ENCODE results near the gene KRT72. TPM values are rescaled to one million over a fixed set of nuclear protein-coding genes. Genes with fewer than 3 reads are reported as not detected.
A peak's percentile ranks its signal among the peaks of the same experiment; 100 is the strongest.

KRT72 gene
- total and polyA plus RNA-seq, 4 donors: 1.6 TPM; not detected in 3

DNA sequence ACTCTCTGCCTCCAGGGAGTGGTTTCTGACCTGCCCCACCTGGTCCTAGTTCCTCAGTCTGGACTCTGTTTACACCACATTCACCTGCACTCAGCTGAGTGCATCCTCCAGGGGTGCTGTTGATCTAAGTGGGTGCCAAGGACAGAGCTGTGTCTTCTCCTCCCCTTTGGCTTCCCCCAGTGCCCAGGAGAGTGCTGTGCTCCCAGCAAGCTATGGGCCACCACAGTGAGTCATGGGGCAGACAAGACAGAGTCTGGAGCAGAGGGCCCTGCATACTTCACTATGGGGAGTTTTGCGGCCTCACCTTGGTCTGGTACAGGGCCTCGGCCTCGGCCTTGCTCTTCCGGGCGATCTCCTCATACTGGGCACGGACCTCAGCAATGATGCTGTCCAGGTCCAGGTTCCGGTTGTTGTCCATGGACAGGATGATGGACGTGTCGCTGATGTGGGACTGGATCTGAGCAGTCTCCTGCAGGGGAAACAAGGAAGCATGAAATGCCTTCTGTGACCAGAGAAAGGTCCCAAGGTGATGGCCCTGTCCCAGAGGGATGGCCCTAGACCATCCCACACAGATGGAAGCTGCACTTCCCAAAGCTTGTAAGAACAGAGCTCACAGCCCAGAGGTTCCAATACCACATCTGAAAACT is 12.2 kb upstream of the KRT72 start:
- intact Hi-C loops (cut with DNase I): no loop called here
- no peak for ATAC-seq (ENCODE audit: low FRiP score)
- Histone ChIP-seq H3K4me1 (ENCODE audit: control insufficient read depth in 1 of 2, insufficient read depth in 2 of 2, low read length in 2 of 2) (no peaks in the 10 kb centered on the region), H3K27ac (ENCODE audit: low read depth in 1 of 2, low read length in 2 of 2) (no peak overlapping the region), H3K9me3 (ENCODE audit: control insufficient read depth, low read length) (no peaks in the 10 kb centered on the region), H3K36me3 (ENCODE audit: control insufficient read depth in 1 of 2, insufficient read depth in 2 of 2, low read length in 1 of 2) (no peaks in the 10 kb centered on the region), H3K27me3 (ENCODE audit: control insufficient read depth in 1 of 2, insufficient read depth in 2 of 2, low read length in 1 of 2) (no peaks in the 10 kb centered on the region), H3K4me3 (ENCODE audit: low read length in 2 of 2) (no peak overlapping the region)
- DNase-seq: no peak
- 92 to 93% methylated on average over 9 of the region's 9 CpGs for WGBS, 2 donors

DNA sequence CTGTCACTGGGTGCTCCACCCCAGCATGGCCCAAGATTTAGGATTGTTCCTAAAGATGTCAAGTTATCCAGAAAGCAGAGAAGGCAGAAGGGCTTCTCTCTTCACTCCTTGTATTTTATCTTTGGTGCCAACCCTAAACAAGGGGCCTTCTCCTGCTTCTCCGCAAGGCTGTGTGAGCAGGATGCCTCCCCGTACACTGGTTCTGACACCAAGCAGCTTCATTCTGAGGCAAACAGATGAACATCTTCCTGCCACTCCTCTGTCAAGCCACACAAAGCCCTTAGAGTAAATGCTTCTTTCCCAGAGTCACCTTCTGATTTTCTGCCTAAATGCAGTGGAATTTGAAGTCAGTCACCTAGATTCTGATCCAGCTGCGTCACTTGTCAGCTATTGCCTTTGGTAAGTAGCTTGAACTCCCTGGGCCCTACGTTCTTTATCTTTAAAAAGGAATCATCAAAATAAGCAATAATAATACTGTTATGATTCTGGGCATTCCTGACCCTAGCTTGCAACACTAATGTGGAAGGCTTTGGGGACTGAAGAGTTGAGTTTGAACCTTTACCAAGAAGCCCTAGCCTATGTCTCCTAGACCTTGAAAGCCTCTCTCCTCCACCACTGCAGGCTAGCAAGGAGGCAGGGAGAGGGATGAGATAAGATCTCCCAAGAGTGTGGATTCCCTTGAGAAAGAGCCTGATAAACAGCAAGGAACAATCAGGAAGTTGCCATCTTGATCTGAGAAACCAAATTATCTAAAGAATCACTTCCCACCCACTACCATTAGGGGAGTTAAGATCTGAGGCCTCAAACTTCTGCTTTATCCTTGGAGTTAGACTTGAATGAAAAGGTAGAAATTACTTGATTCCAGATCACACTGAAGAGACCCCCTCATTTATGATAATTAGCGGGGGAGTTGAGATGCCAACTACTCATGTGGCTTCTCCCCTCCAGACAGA is 11.4 kb upstream of the KRT72 start:
- ATAC-seq (ENCODE audit: low FRiP score) (no peak), DNase-seq (no peak)
- Histone ChIP-seq H3K4me3 (ENCODE audit: low read length in 2 of 2) (no peak overlapping the region), H3K4me1 (ENCODE audit: control insufficient read depth in 1 of 2, insufficient read depth in 2 of 2, low read length in 2 of 2) (no peaks in the 10 kb centered on the region), H3K27me3 (ENCODE audit: control insufficient read depth in 1 of 2, insufficient read depth in 2 of 2, low read length in 1 of 2) (no peaks in the 10 kb centered on the region), H3K27ac (ENCODE audit: low read depth in 1 of 2, low read length in 2 of 2) (no peak overlapping the region), H3K9me3 (ENCODE audit: control insufficient read depth, low read length) (no peaks in the 10 kb centered on the region), H3K36me3 (ENCODE audit: control insufficient read depth in 1 of 2, insufficient read depth in 2 of 2, low read length in 1 of 2) (no peaks in the 10 kb centered on the region)
- intact Hi-C loops (cut with DNase I): no loop called here
- WGBS, 2 donors: 78 to 84% methylated on average over 5 of the region's 5 CpGs

DNA sequence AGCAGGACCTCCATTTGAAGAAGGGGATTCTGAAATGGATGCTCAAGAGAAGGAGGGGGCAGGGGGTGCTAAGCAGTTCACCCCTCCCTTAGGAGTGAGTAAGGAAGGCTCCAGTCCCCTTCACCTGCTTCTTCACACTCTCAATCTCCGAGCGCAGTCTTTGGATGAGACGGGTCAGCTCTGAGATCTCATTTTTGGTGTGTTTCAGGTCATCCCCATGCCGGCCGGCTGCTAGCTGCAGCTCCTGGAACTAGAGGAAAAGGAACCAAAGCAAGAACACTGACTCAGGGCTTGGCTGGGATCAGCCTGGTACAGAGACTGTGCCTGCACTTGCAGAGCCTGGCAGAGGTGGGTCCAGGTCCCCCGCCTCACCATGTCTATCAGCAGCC is 9.8 kb upstream of the KRT72 start:
- DNase-seq (no peak), ATAC-seq (ENCODE audit: low FRiP score) (no peak)
- intact Hi-C loops (cut with DNase I): no loop called here
- Histone ChIP-seq H3K9me3 (ENCODE audit: control insufficient read depth, low read length) (no peaks in the 10 kb centered on the region), H3K36me3 (ENCODE audit: control insufficient read depth in 1 of 2, insufficient read depth in 2 of 2, low read length in 1 of 2) (no peaks in the 10 kb centered on the region), H3K27me3 (ENCODE audit: control insufficient read depth in 1 of 2, insufficient read depth in 2 of 2, low read length in 1 of 2) (no peaks in the 10 kb centered on the region), H3K4me3 (ENCODE audit: low read length in 2 of 2) (no peak overlapping the region), H3K4me1 (ENCODE audit: control insufficient read depth in 1 of 2, insufficient read depth in 2 of 2, low read length in 2 of 2) (no peaks in the 10 kb centered on the region), H3K27ac (ENCODE audit: low read depth in 1 of 2, low read length in 2 of 2) (no peak overlapping the region)
- 83 to 88% methylated on average over 6 of the region's 6 CpGs for WGBS, 2 donors

DNA sequence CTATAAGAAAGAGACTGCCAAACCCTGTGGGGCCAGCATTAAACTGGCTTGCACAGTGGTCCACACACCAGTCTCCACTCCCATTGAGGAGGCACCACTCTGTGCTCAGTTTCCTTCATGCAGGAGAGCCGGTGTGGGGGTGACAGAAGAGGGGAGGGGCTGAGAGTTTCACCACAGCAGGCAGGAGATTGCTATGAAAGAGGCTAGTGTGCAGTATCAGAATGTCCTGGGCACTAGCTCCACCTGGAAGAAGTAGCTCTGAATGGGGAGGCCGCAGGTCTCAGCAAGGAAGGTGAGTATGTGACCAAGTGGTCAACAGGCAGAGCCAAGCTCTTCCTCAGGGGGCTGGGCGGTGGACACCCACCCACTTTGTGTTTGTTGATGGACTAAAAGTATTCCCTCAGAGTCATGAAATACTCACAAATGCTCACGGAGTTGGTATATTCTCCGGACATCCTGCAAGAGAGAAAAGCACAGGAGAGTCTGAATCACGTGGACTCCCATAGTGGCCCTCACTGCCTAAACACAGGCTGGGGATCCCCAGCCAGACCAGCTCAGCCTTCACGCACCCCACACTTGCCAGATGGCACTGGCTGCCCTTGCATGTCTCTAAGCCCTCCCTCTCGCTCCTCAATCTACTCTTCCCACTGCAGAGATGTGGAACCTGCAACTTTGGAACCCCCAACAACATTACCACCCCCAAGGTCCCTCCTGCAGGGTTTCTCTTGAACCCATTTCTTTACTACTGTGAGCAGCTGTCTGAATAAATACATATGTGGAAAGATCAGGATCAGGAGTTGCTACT is 7.8 kb upstream of the KRT72 start:
- H3K4me1 ChIP-seq (ENCODE audit: control insufficient read depth in 1 of 2, insufficient read depth in 2 of 2, low read length in 2 of 2): no peaks in the 10 kb centered on the region
- WGBS, 2 donors: 76 to 77% methylated on average over 8 of the region's 8 CpGs
- ATAC-seq (ENCODE audit: low FRiP score): no peak
- no peak overlapping the region for H3K27ac ChIP-seq (ENCODE audit: low read depth in 1 of 2, low read length in 2 of 2)
- no peak overlapping the region for H3K4me3 ChIP-seq (ENCODE audit: low read length in 2 of 2)
- H3K27me3 ChIP-seq (ENCODE audit: control insufficient read depth in 1 of 2, insufficient read depth in 2 of 2, low read length in 1 of 2): no peaks in the 10 kb centered on the region
- H3K36me3 ChIP-seq (ENCODE audit: control insufficient read depth in 1 of 2, insufficient read depth in 2 of 2, low read length in 1 of 2): no peaks in the 10 kb centered on the region
- peak in 1 of 2 donors; percentile 32 for DNase-seq
- H3K9me3 ChIP-seq (ENCODE audit: control insufficient read depth, low read length): no peaks in the 10 kb centered on the region
- intact Hi-C loops (cut with DNase I): no loop called here

DNA sequence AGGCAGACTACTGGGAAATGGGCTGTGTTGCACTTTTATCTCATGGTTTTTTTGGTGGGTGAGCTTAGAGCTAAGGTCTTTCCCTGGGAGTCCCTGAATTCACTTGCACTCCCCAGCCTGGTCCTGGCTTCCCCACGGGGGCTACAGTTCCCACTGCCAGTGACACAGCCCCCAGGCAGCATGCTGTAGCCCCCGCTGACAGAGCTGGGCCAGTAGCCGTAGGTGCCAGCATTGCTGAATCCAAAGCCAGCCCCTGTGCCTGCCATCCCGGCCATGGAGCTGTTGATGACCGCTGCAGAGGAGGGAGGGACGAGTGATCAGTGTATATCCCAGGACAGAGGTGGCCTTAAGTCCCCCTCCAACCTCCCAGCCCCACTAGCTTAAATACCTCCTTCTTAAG is 6.9 kb upstream of the KRT72 start:
- WGBS, 2 donors: 69 to 72% methylated on average over 6 of the region's 6 CpGs
- DNase-seq (no peak), ATAC-seq (ENCODE audit: low FRiP score) (no peak)
- Histone ChIP-seq H3K4me3 (ENCODE audit: low read length in 2 of 2) (no peak overlapping the region), H3K27ac (ENCODE audit: low read depth in 1 of 2, low read length in 2 of 2) (no peak overlapping the region), H3K36me3 (ENCODE audit: control insufficient read depth in 1 of 2, insufficient read depth in 2 of 2, low read length in 1 of 2) (no peaks in the 10 kb centered on the region), H3K27me3 (ENCODE audit: control insufficient read depth in 1 of 2, insufficient read depth in 2 of 2, low read length in 1 of 2) (no peaks in the 10 kb centered on the region), H3K9me3 (ENCODE audit: control insufficient read depth, low read length) (no peaks in the 10 kb centered on the region), H3K4me1 (ENCODE audit: control insufficient read depth in 1 of 2, insufficient read depth in 2 of 2, low read length in 2 of 2) (no peaks in the 10 kb centered on the region)
- intact Hi-C loops (cut with DNase I): no loop called here

DNA sequence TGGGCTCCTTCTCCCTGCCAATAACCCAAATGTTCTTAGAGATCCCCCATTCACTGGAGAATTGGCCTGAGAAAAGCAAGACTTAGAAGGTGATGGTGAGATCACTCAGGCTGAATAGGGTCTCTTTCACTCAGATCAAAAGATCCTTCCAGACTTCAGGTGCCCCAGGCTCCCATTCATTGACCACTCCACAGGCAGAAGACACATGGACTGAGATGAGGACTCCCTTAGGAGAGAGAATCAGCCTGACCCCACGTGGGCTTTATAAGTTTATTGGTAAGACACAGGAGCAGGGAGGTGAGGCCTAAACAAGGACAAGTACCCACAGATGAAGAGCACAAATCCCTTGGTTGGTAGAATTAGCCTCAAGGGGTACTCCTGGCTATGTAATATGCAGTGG is 6.1 kb upstream of the KRT72 start:
- 62 to 83% methylated on average over 1 of the region's 1 CpG for WGBS, 2 donors
- H3K36me3 ChIP-seq (ENCODE audit: control insufficient read depth in 1 of 2, insufficient read depth in 2 of 2, low read length in 1 of 2): no peaks in the 10 kb centered on the region
- H3K4me1 ChIP-seq (ENCODE audit: control insufficient read depth in 1 of 2, insufficient read depth in 2 of 2, low read length in 2 of 2): no peaks in the 10 kb centered on the region
- H3K27me3 ChIP-seq (ENCODE audit: control insufficient read depth in 1 of 2, insufficient read depth in 2 of 2, low read length in 1 of 2): no peaks in the 10 kb centered on the region
- no peak overlapping the region for H3K4me3 ChIP-seq (ENCODE audit: low read length in 2 of 2)
- ATAC-seq (ENCODE audit: low FRiP score) (no peak), DNase-seq (no peak)
- intact Hi-C loops (cut with DNase I): no loop called here
- H3K27ac ChIP-seq (ENCODE audit: low read depth in 1 of 2, low read length in 2 of 2): no peak overlapping the region
- H3K9me3 ChIP-seq (ENCODE audit: control insufficient read depth, low read length): no peaks in the 10 kb centered on the region

DNA sequence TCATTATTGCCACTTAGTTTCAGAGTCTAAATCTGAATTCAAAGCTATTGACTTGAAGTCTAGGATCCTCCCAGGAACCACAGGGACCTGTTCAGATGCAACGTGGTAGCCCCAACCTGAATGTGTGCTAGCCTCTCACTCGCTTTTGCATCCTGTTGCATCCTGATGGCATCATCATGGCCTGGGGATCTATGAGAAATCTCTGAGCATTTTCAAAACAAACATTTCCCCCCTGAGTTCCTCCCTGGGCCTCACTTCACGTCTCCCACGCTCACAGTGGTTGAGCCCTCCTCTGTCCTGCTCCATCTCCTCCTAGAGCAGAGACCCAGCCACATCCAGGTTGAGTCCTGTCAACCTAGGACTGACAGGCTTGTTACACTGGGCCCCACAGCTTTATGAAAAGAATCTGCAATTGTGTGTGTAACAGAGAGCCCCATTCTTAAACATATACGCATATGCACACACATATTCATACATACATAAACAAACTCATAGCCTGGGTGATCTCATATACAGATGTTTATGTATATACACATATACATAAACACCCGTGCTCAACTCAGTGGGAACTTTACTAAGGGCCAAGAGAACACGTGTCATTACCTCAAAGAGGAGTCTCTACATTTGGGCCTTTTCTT is 5.4 kb upstream of the KRT72 start:
- no peak overlapping the region for H3K4me3 ChIP-seq (ENCODE audit: low read length in 2 of 2)
- H3K27me3 ChIP-seq (ENCODE audit: control insufficient read depth in 1 of 2, insufficient read depth in 2 of 2, low read length in 1 of 2): no peaks in the 10 kb centered on the region
- H3K27ac ChIP-seq (ENCODE audit: low read depth in 1 of 2, low read length in 2 of 2): no peak overlapping the region
- ATAC-seq (ENCODE audit: low FRiP score): no peak
- WGBS, 2 donors: 84 to 88% methylated on average over 7 of the region's 7 CpGs
- intact Hi-C loops (cut with DNase I): no loop called here
- DNase-seq: no peak
- no peaks in the 10 kb centered on the region for H3K4me1 ChIP-seq (ENCODE audit: control insufficient read depth in 1 of 2, insufficient read depth in 2 of 2, low read length in 2 of 2)
- no peaks in the 10 kb centered on the region for H3K36me3 ChIP-seq (ENCODE audit: control insufficient read depth in 1 of 2, insufficient read depth in 2 of 2, low read length in 1 of 2)
- H3K9me3 ChIP-seq (ENCODE audit: control insufficient read depth, low read length): no peaks in the 10 kb centered on the region

DNA sequence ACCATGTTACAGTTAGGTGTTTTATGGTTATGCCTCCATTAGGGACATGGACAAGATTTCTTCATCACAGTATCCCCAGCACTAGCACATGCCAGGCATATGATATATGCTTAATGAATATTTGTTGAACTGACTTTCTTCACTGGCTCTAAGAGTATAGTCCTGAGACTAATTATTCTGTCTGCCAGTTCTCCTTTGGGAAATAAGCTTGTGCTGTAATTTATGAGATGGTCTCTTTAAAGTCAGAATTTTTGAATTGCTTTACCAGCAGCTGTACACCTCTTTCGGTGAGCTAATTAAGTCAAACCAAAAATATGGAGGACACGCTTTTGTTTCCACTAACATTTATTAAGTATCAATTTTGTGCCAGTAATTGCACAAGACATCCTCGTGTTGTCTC is 4.8 kb upstream of the KRT72 start:
- DNase-seq (no peak), ATAC-seq (ENCODE audit: low FRiP score) (no peak)
- intact Hi-C loops (cut with DNase I): no loop called here
- WGBS, 2 donors: 71 to 72% methylated on average over 3 of the region's 3 CpGs
- Histone ChIP-seq H3K27me3 (ENCODE audit: control insufficient read depth in 1 of 2, insufficient read depth in 2 of 2, low read length in 1 of 2) (no peaks in the 10 kb centered on the region), H3K36me3 (ENCODE audit: control insufficient read depth in 1 of 2, insufficient read depth in 2 of 2, low read length in 1 of 2) (no peaks in the 10 kb centered on the region), H3K4me1 (ENCODE audit: control insufficient read depth in 1 of 2, insufficient read depth in 2 of 2, low read length in 2 of 2) (no peaks in the 10 kb centered on the region), H3K9me3 (ENCODE audit: control insufficient read depth, low read length) (no peaks in the 10 kb centered on the region), H3K27ac (ENCODE audit: low read depth in 1 of 2, low read length in 2 of 2) (no peak overlapping the region), H3K4me3 (ENCODE audit: low read length in 2 of 2) (no peak overlapping the region)
